Activated gamma-delta T cell (primary cell): ENCODE data around the gene PTH2R.
"Not testable (repeated sequence)": the region's sequence is repeated elsewhere in the genome, so short reads cannot be mapped to it uniquely, and the experiment has no call there.

Experiments
- DNase-seq: peaks from one replicate; lab custom pipeline; 2025; lab: John Stamatoyannopoulos, UW

The PTH2R gene

DNA sequence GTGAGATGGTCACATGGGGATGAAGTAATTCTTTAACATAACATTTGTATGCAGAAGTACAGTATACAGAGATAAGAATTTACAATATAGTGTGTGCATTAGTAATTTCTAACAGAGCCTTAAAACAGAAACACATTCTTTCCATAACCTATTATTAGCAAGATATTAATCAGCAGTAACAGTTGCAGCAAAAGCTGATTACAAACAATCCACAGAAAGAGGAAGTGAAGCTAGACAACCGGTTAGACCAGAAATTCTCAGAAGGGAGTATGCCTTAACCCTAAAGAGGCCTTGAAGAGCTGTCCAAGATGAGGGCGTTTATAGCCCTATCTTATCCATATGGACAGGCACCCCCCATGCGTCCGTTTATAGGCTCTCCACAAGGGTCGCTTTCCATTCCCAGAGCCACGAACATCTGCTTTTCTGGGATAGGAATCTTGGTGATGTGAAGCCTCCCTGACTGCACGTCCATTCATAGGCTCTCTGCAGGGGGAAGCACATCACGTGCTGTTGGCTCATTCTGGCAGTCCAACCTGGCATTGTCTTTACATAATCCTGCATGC is 75.9 kb downstream of the PTH2R start:
- DNase-seq, result not testable (repeated sequence)

GRCh38 chr2:208485390-208485789 is 78.8 kb downstream of the PTH2R start:
- no peak for DNase-seq

- DNase-seq, result no peak
Observed at GRCh38 chr2:208488686-208489564, 82.3 kb downstream of the PTH2R start.

DNA sequence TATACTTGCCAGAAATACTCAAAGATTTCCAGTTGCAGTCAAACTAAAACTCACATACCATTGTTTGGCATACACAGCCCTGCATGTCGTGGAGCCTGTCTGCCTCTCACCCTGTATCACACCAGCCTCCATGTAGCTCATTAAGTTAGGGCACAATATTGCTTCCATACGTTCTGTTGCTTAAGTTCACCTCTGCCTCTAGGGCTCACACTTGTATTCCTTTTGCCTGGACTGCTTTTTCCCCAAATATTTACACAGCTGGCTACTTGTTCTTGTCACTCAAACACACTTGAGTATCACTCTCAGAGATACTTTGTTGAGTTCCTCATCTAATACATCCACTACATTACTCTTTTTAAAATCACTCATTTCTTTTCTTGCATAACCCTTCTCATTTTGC is 83.1 kb downstream of the PTH2R start:
- no peak for DNase-seq

DNA sequence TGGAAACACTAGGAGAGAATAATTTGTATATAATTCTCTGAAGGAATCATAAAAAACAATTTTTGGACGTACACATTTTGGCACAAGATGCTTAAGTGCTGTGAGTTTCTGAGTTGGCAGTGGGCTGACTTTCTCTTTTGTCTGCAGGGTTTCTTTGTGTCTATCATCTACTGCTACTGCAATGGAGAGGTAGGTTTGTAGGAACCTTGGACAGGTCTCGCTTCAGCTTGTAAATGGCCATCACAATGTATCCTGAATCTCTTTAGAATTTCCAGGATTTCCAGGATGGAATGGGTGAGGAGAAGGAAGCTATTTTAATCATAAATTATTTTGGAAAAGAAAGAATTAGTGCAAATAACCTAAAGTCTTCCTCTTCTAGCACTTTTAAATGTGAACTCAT is 83.9 kb downstream of the PTH2R start:
- no peak for DNase-seq

- no peak for DNase-seq
Observed at GRCh38 chr2:208491641-208492040, 85.0 kb downstream of the PTH2R start.

DNA sequence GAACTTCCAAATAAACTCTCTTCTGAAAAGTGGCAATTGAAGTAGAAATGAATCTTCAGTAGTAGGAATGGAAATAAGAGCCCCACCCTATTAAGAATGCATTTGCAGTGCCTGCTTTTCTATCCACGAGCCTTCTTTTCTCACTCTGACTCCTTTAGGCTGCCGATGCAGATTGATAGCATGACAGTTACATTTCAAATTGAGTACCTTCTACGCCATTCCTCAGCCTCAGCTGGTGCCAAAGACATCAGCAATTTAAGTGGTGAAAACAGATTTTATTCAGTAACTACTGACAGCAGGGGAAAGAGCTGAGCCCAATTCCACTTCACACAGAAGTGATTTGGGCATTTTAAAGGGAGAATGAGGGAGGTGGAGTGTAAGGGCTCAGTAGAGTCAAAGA is 85.5 kb downstream of the PTH2R start:
- DNase-seq, result no peak

- no peak for DNase-seq
Observed at GRCh38 chr2:208493186-208493585, 86.6 kb downstream of the PTH2R start.

GRCh38 chr2:208496129-208496528 is 89.5 kb downstream of the PTH2R start:
- no peak for DNase-seq

DNA sequence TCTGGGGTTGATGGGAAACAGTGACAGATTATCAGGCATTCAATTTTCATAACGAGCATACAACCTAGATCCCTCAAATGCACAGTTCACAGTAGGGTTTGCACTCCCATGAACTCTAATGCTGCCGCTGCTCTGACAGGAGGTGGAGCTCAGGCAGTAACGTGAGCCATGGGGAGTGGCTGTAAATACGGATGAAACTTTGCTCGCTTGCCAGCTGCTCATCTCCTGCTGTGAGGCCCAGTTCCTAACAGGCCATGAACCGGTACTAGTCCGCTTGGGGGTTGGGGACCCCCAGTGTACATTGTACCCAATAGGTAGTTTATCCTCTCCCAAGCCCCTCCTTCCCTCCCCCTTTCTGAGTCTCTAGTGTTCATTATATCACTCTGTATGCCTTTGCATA is 94.6 kb downstream of the PTH2R start:
- DNase-seq, result no peak

DNA sequence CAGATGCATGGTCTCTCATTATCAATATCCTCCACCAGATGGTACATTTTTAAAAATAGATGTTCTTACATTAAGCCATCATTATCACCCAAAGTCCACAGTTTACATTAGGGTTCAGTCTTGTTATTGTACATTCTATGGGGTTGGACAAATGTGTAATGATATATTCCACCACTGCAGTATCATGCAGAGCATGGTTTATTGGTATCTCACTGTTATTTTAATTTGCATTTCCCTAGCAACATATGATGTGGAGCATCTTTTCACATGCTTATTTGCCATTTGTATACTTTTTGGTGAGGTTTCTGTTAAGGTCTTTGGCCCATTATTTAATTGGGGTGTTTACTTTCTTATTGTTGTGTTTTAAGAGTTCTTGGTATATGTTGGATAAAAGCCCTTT is 95.7 kb downstream of the PTH2R start:
- DNase-seq, result no peak

DNA sequence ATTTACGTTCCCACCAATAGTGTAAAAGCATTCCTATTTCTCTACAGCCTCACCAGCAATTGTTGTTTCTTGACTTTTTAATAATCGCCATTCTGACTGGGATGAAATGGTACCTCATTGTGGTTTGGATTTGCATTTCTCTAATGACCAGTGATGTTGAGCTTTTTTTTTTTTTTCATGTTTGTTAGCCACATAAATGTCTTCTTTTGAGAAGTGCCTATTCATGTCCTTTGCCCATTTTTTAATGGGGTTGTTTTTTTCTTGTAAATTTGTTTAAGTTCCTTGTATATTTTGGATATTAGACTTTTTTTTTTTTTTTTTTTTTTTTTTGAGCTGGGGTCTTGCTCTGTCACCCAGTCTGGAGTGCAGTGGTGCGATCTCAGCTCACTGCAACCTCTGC is 98.8 kb downstream of the PTH2R start:
- DNase-seq, result not testable (repeated sequence)

DNA sequence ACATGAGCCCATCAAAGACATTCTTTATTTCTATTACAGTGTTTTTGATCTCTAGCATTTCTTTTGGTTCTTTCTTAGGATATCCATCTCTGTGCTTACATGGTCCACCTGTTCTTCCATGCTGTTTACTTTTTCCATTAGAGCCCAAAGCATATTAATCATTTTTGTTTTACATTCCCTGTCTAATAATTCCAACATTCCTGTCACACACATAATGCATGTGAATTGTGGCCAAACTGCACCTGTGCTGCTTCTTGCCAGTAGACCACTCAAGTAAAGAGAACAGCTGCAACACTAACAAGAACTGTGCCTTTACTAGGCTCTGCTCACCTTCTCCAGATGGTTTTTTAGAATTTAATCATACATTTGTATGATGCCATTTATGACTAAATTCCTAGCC is 103.0 kb downstream of the PTH2R start:
- no peak for DNase-seq

GRCh38 chr2:208511016-208511415 is 104.4 kb downstream of the PTH2R start:
- DNase-seq, result no peak

DNA sequence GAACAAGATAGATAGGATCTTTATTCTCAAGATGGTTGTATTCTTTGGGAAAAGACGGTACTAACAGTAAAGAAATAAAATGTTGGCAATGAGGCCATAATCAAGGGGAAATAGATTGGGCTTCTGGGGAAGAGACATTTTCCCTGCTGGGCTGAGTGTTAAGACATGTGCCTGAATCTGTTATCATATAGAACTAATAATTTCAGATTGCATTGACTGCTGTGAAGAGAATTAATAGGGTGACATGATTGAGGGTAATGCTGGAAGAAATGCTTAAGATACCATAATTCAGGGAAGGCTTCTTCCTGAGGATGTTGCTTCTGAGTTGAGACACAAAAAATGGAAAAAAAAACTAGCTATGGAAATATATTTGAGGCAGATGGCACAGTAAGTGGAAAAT is 105.0 kb downstream of the PTH2R start:
- DNase-seq, result no peak

DNA sequence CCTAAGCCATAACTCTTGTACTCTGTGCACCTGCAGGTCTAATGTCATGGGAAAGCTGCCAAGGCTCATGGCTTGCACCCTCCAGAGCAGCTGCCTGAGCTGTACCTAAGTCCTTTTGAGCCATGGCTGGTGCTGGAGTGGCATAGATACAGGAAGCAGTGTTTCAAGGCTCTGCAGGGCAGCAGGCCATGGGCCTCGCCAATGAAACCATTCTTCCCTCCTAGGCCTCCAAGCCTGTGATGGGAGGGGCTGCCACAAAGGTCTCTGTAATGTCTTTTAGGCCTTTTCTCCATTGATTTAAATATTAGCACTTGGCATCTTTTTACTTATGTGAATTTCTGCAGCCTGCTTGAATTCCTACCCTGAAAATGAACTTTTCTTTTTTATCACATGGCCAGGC is 108.5 kb downstream of the PTH2R start:
- no peak for DNase-seq

DNA sequence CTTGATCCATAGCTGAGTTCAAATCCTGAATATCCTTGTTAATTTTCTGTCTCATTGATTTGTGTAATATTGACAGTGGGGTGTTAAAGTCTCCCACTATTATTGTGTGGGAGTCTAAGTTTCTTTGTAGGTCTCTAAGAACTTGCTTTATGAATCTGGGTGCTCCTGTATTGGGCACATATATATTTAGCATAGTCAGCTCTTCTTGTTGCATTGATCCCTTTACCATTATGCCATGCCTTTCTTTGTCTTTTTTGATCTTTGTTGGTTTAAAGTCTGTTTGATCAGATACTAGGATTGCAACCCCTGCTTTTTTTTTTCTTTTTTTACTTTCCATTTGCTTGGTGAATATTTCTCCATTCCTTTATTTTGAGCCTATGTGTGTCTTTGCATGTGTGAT is 116.5 kb downstream of the PTH2R start:
- DNase-seq, result not testable (repeated sequence)

DNA sequence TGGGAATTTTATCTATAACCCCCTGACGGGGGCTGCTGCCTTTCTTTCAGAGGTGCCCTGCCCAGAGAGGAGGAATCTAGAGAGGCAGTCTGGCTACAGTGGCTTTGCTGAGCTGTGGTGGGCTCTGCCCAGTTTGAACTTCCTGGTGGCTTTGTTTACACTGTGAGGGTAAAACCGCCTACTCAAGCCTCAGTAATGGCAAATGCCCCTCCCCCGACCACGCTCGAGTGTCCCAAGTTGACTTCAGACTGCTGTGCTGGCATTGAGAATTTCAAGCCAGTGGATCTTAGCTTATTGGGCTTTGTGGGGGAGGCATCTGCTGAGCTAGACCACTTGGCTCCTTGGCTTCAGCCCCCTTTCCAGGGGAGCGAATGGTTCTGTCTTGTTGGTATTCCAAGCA is 118.6 kb downstream of the PTH2R start:
- not testable (repeated sequence) for DNase-seq

- no peak for DNase-seq
Observed at GRCh38 chr2:208529796-208530195, 123.2 kb downstream of the PTH2R start.

DNA sequence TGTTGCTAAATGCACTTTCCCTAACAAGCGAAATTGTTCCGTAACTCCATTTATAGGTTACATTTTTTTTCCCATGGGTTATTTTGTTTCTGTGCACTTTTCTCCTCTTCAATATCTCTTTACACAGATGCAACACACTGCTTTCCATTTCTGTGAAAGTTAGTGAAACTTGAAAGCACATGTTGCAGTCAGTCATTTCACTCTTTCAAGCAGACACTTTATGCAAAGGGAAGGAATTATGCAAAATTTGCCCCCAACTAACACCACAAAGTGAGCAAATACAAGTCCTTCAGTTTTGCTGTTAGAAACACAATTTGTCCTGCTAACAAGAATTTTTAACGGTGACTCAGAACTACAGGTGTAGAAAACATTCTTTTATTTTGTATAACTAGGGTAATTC is 124.8 kb downstream of the PTH2R start:
- no peak for DNase-seq

DNA sequence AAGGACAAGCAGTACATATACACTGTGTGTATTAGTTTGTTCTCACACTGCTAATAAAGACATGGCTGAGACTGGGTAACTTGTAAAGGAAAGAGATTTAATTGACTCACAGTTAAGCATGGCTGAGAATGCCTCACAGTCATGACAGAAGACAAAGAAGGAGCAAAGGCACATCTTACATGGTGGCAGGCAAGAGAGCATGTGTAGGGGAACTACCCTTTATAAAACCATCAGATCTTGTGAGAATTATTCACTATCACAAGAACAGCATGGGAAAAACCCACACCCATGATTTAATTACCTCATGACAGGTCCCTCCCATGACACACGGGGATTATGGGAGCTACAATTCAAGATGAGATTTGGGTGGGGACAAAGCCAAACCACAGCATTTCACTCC is 129.0 kb downstream of the PTH2R start:
- DNase-seq, result not testable (repeated sequence)

DNA sequence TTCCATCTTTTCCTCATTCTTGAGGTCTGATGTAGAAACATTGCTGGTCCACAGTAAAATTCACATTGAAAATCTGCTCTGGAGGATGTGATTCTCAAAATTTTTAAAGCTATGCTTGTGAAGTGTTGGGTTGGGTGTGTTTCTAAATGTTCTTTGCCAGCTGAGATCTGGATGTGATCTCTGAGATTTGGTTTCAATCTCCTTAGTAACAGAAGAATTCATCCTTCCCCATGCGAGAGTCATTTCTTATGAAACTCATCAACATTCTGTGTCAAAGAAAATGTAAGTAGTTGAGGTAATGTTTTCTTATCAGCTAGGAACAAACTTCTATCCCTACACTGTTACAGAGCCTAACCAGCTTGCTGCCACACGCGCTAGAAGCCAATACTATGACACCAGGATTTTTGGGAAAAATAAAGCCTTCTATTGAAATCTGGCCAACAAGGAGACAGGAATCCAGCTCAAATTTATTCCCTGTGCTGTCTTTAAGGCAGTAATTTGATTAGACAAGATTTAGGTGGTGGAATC is 134.9 kb downstream of the PTH2R start:
- no peak for DNase-seq

- DNase-seq, result no peak
Observed at GRCh38 chr2:208541989-208542464, 135.4 kb downstream of the PTH2R start.
